Measurements from ENCODE around the gene BPHL. TPM values are rescaled to one million over a fixed set of nuclear protein-coding genes. Genes with fewer than 3 reads are reported as not detected.

The BPHL gene
- total RNA-seq, 1 experiment from 2014 or later: 4.6 TPM

DNA sequence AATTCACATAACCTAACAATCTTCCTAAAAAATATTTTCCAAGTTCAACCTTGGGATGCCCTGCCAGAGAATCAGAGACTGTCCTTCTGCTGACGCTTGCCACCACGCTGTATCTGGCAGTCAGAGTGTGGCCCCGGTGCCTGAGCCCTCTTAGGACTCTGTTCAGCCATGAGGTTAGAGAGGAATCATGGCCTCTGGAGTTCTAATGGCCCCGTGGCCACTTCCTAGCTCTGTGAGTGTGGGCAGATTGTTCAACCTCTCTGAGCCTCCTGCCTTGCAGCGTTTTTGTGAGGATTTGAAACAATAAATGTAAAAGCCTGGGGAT, 2.2 kb downstream of the BPHL start:
- no peak for DNase-seq (ENCODE audit: low read depth)

- no peak for DNase-seq (ENCODE audit: low read depth)
These were observed 4.3 kb downstream of the BPHL start for GRCh38 chr6:3122823-3123182.

- DNase-seq (ENCODE audit: low read depth): no peak
These were observed 6.2 kb downstream of the BPHL start for GRCh38 chr6:3124667-3125066.

- DNase-seq (ENCODE audit: low read depth): no peak
These were observed 7.3 kb downstream of the BPHL start for GRCh38 chr6:3125815-3126214.

DNA sequence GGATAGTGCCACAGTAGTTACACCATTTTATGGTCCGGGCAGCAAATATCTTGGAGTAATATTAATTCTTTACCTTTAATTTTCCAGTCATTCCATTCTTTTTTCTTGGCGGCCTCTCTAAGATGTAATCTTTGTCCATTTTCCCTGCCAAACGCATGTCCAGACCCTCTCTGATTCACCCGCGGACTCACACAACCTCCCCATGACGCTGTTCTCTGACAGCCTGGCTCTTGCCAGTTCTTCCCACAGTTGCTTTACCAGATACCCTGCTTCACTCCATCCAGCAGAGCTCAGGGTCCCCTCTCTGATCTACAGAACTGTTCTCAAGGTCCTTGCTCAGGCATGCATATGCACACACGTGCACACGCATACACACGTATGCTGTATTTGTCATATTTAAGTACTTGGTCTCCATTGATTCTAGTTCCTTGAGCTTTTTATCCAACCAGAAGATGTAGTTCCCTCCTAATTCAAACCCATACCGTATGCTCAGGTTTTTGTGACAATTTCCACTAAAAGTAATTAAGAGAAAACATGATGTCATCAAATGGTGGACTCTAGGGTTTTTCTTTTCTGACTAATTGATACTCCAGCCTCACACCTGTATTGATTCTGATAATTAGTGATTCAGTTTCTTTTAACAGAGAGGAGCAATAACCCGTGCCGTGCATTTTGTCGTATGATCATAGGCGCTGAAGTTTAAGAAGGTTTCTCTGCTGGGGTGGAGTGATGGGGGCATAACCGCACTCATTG, 10.0 kb downstream of the BPHL start:
- no peak for DNase-seq (ENCODE audit: low read depth)

DNA sequence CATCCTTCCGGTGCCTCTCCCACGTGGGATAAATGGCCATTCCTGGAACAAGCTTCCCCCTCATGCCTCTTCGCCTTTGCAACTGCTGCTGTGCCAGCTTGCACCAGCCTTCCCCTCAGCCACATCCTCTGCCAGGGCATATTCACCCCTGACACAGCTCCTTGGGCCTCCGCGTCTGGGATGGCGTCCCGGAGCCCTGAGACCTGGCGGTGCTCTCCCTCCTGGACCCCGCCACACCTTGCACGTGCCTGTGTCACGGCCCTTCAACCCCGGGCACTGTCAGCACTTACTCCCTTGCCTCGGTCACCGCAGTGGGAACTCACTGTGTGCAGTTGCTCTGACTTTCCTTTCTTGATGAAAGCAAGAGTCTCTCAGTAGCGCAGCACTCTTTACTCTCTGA, 13.2 kb downstream of the BPHL start:
- no peak for DNase-seq (ENCODE audit: low read depth)

- DNase-seq (ENCODE audit: low read depth): no peak
These were observed 15.0 kb downstream of the BPHL start for GRCh38 chr6:3133515-3133914.

DNA sequence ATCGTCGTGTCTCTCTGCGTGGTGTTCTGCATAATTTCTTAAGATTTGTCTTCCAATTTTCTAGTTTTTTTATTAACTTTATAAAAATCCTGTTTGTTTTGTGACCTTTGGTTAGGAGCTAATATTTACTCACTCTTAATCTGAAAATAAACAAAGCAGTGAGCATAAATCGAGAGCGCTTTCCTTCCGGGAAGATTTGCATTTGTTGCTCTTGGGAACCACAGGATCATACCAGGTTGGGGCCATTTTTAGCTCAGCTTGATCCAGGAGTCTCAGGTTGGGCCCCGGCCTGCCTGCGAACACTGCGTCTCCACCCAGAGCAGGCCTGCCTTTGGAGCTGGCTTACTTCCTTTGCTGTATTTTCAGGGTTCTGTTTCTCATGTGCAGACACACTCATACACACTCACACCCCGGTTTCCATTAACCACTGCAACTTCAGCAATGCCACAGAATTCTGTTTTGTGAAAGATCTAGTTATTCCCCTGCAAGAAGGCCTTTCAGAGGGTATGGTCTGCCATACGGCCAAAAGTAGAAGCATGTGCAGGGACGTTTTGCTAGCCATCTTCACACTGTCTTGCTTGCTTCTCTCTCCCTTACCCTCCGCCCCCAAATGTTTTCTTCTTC, 17.3 kb downstream of the BPHL start:
- DNase-seq (ENCODE audit: low read depth): no peak

- DNase-seq (ENCODE audit: low read depth): no peak
These were observed 17.9 kb downstream of the BPHL start for GRCh38 chr6:3136292-3137011.

GRCh38 chr6:3137057-3137777, 18.7 kb downstream of the BPHL start:
- no peak for DNase-seq (ENCODE audit: low read depth)

DNA sequence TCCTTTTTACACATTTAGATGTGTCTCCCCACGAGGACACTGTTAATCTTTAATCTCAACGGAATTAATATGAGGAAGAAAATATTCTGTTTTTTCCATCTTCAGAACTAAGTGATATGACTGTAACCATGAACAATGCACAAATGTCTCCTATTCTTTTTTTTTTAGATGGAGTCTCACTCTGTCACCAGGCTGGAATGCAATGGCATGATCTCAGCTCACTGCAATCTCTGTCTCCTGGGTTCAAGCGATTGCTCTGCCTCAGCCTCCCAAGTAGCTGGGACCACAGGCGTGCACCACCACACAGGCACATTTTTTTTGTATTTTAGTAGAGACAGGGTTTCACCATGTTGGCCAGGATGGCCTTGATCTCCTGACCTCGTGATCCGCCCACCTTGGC, 19.4 kb downstream of the BPHL start:
- peak; percentile 28 for DNase-seq (ENCODE audit: low read depth)

- peak; percentile 9 for DNase-seq (ENCODE audit: low read depth)
These were observed 19.8 kb downstream of the BPHL start for GRCh38 chr6:3138341-3138740.

GRCh38 chr6:3139090-3139903, 20.8 kb downstream of the BPHL start:
- DNase-seq (ENCODE audit: low read depth): peak; percentile 35

DNA sequence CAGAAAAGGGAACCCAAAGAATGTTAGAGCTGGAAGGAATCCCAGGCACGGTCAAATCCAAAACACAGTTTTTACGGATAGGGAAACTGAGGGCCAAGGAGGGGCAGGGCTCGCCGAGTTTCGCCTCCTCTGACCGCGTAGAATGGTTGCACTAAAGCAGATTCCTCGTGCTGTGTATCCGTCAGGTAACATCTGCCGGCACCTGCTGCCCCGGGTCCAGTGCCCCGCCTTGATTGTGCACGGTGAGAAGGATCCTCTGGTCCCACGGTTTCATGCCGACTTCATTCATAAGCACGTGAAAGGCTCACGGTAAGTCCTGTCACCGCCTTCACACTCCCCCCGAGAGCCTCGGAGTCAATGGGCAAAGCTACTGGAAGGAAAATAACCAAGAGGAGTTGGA, 21.7 kb downstream of the BPHL start:
- no peak for DNase-seq (ENCODE audit: low read depth)

GRCh38 chr6:3142536-3142935, 24.0 kb downstream of the BPHL start:
- DNase-seq (ENCODE audit: low read depth): no peak

DNA sequence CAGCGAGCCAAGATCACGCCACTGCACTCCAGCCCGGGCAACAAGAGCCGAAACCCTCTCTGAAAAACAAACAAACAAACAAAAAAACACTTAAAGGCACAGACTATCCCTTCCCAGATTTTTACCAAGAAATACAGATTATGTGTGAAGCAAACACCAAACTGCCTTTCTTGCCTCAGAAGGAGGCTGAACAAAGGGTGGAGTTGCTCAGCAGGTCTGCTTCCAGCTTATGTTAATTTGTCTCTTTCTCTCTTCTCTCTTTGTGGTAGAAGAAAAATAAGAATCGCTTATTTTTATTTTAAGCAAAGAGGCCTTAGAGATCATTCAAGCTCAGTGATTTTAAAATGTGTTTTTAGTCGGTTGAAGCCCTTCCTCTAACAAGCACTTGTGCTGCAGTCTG, 24.6 kb downstream of the BPHL start:
- no peak for DNase-seq (ENCODE audit: low read depth)

- DNase-seq (ENCODE audit: low read depth): no peak
These were observed 26.1 kb downstream of the BPHL start for GRCh38 chr6:3144571-3144970.

- DNase-seq (ENCODE audit: low read depth): no peak
These were observed 29.6 kb downstream of the BPHL start for GRCh38 chr6:3147914-3148757.

GRCh38 chr6:3151691-3152090, 33.2 kb downstream of the BPHL start:
- DNase-seq (ENCODE audit: low read depth): no peak

- no peak for DNase-seq (ENCODE audit: low read depth)
These were observed 34.2 kb downstream of the BPHL start for GRCh38 chr6:3152689-3153088.

Measured in HT1080 (cell line).